ENCODE data around the gene CASP2.
"Not testable (repeated sequence)": the region's sequence is repeated elsewhere in the genome, so short reads cannot be mapped to it uniquely, and the experiment has no call there.

Gene CASP2

DNA sequence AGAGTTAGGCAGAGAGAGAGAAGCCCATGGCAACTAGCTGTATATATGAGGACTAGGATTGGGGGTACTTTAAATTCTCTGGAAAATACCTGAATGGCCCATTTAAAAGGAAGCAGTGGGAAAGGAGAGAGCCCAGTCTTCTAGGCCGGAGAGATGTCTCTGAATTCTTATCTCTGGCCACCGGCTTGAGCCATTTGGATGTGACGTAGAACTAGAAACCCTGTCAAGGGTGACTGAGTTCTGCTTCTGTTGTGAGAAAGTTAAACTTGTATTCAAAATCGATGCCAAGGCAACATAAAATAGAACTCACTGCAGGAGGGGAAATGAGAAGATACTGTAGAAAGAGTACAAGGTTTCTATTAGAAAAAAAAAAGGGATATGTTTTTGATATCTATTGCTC is 31.2 kb upstream of the CASP2 start:
- Mint-ChIP-seq H3K36me3 (peaks cover 11% of the 10 kb centered on the region), H3K4me1 (peaks cover 77% of the 10 kb centered on the region), H3K27ac (peak overlapping the region; percentile 72)

DNA sequence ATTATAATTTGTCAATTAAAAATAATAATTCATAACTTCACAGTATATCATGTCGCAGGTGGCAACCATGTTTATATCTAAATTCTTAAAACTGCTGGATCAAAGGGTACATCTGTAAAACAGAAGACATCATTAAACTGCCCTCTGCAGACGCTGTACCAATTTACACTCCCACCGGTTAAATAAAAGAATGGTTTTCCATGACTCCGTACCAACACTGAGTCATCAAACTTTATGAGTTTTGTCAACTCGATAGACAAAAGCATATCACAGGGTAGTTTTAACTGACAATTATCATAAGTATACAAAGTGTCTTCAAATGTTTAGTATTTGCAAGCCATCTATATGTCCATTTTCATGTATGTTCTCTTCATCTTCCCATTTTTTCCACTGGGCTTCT is 30.6 kb upstream of the CASP2 start:
- peaks cover 2% of the 10 kb centered on the region for H3K9me3 Mint-ChIP-seq
- no peak overlapping the region for H3K4me3 Mint-ChIP-seq
- peaks cover 8% of the 10 kb centered on the region for H3K36me3 Mint-ChIP-seq
- peak overlapping the region; percentile 65 for H3K27ac Mint-ChIP-seq
- peaks cover 76% of the 10 kb centered on the region for H3K4me1 Mint-ChIP-seq
- no peaks in the 10 kb centered on the region for H3K27me3 Mint-ChIP-seq

More for the DNA sequence above, 31.2 kb upstream of the CASP2 start:
- H3K27me3 Mint-ChIP-seq: no peaks in the 10 kb centered on the region
- H3K4me3 Mint-ChIP-seq: no peak overlapping the region
- H3K9me3 Mint-ChIP-seq: peaks cover 5% of the 10 kb centered on the region

DNA sequence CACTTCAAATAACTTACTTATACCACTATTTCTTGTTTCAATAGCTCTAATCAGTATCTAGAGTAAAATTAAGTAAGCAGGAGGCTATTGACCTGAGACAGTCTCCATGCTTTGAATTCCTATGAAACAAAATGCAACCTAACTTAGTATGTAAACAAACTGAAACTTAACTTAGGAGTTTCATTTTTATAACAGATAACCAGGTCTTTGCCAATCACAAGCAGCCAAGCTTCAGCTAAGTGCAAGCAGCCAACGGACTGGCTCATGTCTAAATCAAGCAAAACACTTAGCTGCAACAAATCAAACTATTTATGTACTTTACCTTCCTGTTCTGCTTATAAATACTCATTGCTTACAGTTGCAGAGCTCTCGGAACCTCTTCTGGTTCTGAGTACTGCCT is 29.3 kb upstream of the CASP2 start:
- H3K4me3 Mint-ChIP-seq: peak overlapping the region; percentile 85
- H3K4me1 Mint-ChIP-seq: peaks cover 68% of the 10 kb centered on the region
- H3K36me3 Mint-ChIP-seq: peaks cover 3% of the 10 kb centered on the region
- peak overlapping the region; percentile 97 for H3K27ac Mint-ChIP-seq
- H3K27me3 Mint-ChIP-seq: no peaks in the 10 kb centered on the region
- no peaks in the 10 kb centered on the region for H3K9me3 Mint-ChIP-seq

DNA sequence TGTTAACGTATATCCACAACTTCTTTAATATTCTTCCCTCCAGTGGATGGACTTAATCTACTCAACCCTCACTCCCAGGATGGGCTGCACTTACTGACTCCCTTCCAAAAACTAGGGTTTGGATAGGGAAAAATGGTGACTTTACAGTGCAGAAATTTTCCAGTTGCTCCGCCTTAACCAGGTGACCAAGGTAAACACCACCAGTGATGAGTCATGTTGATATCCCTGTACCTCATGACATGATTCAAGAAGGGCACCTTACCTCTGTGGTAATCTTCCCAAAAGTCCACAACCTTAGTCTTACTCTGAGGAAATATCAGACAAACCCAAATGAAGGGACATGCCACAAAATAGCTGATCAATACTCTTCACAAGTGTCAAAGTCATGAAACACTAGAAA is 28.4 kb upstream of the CASP2 start:
- H3K27me3 Mint-ChIP-seq: no peaks in the 10 kb centered on the region
- peak overlapping the region; percentile 12 for H3K4me3 Mint-ChIP-seq
- H3K27ac Mint-ChIP-seq: peak overlapping the region; percentile 80
- no peaks in the 10 kb centered on the region for H3K9me3 Mint-ChIP-seq
- H3K36me3 Mint-ChIP-seq: peaks cover 9% of the 10 kb centered on the region
- peaks cover 68% of the 10 kb centered on the region for H3K4me1 Mint-ChIP-seq

DNA sequence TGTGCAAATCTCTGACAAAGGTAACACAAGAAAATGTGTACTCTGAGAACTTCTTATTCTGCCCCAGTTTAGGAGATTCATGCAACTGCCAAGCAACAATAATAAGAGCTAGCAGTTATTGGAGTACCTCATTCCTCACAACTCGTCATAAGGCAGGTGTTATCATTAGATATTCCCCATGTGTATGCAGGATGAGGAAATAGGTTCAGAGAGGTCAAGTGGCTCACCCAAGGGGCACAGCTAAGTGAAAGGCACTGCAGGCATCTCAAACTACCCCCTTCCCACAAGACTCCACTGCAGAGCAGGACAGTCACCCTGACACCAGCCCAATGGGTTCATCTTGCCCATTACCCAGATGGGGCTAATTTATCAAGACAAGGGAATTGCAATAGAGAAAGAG is 26.2 kb upstream of the CASP2 start:
- Mint-ChIP-seq H3K36me3 (peaks cover 14% of the 10 kb centered on the region), H3K9me3 (no peaks in the 10 kb centered on the region), H3K4me1 (peaks cover 63% of the 10 kb centered on the region), H3K4me3 (peak overlapping the region; percentile 96), H3K27me3 (no peaks in the 10 kb centered on the region), H3K27ac (peak overlapping the region; percentile 95)

DNA sequence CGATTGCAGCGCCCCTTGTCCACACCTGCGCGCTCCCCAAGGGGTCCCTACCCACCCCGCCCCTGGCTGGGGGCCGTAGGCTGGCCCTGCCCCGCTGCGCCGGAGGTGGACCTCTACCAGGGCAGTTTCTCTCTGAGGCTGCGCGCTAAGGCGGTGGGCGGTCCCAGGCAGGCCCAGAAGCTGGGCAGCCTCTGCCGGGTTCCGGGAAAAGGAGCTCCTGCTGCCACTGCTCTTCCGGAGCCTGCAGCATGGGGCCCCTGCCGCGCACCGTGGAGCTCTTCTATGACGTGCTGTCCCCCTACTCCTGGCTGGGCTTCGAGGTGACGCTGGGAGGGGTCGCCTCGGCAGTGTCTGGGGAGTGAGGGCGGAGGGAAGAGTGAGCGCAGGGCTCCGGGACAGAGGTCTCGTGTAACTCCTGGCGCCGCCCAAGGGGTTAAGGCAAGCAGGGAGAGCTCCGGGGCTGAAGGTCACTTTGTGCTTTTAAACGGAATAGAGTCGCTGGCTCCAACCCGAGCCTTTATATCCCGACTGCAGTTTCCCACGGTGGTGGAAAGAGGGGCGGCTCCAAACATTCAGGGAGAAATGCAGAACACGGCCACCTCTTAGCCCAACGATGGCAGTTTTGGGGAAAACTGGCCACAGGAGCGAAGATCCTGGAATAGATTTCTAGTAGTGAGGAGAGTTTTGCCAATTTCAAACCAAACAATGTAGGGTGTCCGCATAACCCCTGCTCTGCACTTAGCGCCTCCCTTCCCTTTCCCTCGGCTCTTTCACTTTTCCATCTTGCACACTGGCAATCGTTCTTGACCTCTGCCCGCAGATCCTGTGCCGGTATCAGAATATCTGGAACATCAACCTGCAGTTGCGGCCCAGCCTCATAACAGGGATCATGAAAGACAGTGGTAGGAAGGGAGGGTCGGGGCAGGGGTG is 24.6 kb upstream of the CASP2 start, which contains the start of gene GSTK1:
TSS of gene GSTK1 (plus strand) at position 176 of the 930 bp plus-strand sequence. CDS start at position 249, 73 bp downstream.
- peak within 1 kb of the TSS; percentile 96 for H3K4me3 Mint-ChIP-seq
- peak within 1 kb of the TSS; percentile 98 for H3K27ac Mint-ChIP-seq
- peaks cover 56% of the 10 kb centered on the region for H3K4me1 Mint-ChIP-seq
- peaks cover 14% of the 10 kb centered on the region for H3K36me3 Mint-ChIP-seq
- H3K9me3 Mint-ChIP-seq: no peaks in the 10 kb centered on the region
- H3K27me3 Mint-ChIP-seq: no peaks in the 10 kb centered on the region

DNA sequence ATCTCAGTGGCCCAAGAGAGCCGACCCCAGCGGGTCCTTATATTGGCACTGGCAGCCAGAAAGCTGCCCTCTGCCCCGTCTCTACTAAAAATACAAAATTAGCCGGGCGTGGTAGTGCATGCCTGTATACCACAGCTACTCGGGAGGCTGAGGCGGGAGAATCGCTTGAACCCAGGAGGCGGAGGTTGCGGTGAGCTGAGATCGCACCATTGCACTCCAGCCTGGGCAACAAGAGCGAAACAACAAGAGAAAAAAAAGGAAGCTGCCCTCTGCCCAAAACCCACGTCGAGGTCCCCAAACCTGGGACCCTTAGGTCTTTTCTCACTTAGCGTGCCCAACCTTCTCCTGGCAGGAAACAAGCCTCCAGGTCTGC is 24.0 kb upstream of the CASP2 start:
- peak overlapping the region; percentile 96 for H3K4me3 Mint-ChIP-seq
- H3K9me3 Mint-ChIP-seq, H3K27me3 Mint-ChIP-seq: not testable (repeated sequence)
- peak overlapping the region; percentile 98 for H3K27ac Mint-ChIP-seq
- H3K36me3 Mint-ChIP-seq: peaks cover 19% of the 10 kb centered on the region
- peaks cover 54% of the 10 kb centered on the region for H3K4me1 Mint-ChIP-seq

DNA sequence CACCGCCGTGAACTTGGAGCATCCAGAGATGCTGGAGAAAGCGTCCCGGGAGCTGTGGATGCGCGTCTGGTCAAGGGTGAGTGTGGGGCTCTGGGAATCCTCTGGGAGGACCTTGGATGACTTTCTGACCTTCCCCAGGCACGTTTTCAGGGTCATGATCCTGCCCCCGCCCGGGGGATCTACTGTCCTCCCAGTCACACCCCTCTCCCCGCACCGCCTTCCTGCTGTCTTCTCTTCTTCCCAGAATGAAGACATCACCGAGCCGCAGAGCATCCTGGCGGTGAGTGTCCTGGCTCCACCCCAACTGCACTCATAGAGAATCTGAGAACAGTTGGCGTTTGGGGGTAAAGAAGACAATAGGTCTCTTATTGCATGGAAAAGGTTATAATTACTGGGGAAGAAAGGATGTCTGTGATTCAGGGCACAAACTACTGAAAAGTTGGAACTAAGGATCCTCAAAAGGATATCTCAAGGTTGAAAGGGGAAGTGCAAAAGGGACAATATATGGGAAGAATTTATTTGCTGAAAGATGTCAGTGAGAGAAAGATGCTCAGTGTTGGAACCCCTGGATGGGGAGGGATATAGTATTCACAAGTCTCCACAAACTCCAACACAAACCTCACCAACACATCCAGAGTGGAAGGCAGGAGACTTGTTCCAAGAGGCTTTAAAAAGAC is 23.0 kb upstream of the CASP2 start:
- peaks cover 23% of the 10 kb centered on the region for H3K36me3 Mint-ChIP-seq

DNA sequence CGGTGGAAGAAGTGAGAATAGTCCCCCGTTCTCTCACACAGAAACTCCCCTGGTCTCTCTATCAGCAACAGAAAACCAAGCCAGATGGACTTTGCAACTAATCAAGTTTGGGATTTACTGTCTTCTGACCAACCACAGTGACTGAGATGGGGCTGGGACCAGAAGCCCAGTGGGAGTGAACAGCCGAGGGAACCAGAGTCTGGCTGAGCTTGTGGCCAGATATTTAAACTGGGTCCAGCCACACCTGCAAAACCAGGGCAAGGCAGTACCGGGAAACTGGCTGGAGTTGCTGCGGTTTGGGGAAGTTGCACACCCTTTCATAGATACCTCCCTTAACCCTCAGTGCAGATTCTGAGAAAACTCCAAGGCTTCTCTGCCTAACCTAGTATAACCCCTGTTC is 18.9 kb upstream of the CASP2 start:
- Mint-ChIP-seq H3K27me3 (no peaks in the 10 kb centered on the region), H3K4me1 (peaks cover 48% of the 10 kb centered on the region), H3K4me3 (no peak overlapping the region), H3K9me3 (no peaks in the 10 kb centered on the region), H3K27ac (peak overlapping the region; percentile 72), H3K36me3 (peaks cover 24% of the 10 kb centered on the region)

More for the DNA sequence above, 23.0 kb upstream of the CASP2 start:
- peak overlapping the region; percentile 98 for H3K27ac Mint-ChIP-seq
- H3K4me1 Mint-ChIP-seq: peaks cover 48% of the 10 kb centered on the region
- peak overlapping the region; percentile 96 for H3K4me3 Mint-ChIP-seq
- no peaks in the 10 kb centered on the region for H3K9me3 Mint-ChIP-seq
- no peaks in the 10 kb centered on the region for H3K27me3 Mint-ChIP-seq

DNA sequence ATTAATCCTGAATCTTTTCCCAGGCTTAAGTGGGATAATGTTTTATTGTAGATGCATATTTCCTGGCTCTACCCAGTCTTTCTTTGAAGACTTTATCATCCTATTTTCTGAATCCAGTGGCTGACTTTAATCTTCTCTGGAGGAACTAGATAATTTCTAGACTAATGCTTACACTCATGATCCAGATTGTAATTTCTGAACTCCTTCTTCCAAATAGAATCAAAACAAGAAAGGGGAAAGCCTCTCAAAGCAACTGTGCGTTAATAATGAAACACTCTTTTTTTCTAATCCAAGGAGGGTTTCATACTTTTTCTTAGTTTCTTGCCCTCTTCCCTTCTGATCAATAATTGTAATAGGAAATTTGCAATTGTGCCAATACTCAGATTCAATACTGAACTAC is 16.9 kb upstream of the CASP2 start:
- H3K27ac Mint-ChIP-seq: peak overlapping the region; percentile 35

DNA sequence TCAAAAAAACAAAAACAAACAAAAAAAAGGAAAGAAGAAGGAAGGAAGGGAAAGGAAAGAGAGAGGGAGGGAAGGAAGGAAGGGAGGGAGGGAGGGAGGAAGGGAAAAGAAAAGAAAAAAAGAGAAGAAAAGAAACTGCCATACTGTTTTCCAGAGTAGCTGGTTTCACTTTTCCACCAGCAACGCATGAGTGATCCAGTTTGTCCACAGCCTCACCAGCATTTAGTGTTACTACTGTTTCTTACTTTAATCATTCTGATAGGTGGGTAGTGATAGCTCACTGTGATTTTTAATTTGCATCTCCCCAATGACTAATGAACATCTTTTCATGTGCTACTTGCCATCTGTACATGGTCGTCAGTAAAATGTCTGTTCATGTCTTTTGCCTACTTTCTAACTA is 15.3 kb upstream of the CASP2 start:
- H3K36me3 Mint-ChIP-seq: peaks cover 14% of the 10 kb centered on the region
- peaks cover 23% of the 10 kb centered on the region for H3K4me1 Mint-ChIP-seq
- H3K4me3 Mint-ChIP-seq: no peak overlapping the region
- no peaks in the 10 kb centered on the region for H3K27me3 Mint-ChIP-seq
- no peak overlapping the region for H3K27ac Mint-ChIP-seq
- H3K9me3 Mint-ChIP-seq: no peaks in the 10 kb centered on the region

More for the DNA sequence above, 16.9 kb upstream of the CASP2 start:
- H3K4me1 Mint-ChIP-seq: peaks cover 29% of the 10 kb centered on the region
- H3K36me3 Mint-ChIP-seq: peaks cover 14% of the 10 kb centered on the region
- H3K9me3 Mint-ChIP-seq: no peaks in the 10 kb centered on the region
- no peaks in the 10 kb centered on the region for H3K27me3 Mint-ChIP-seq
- no peak overlapping the region for H3K4me3 Mint-ChIP-seq

DNA sequence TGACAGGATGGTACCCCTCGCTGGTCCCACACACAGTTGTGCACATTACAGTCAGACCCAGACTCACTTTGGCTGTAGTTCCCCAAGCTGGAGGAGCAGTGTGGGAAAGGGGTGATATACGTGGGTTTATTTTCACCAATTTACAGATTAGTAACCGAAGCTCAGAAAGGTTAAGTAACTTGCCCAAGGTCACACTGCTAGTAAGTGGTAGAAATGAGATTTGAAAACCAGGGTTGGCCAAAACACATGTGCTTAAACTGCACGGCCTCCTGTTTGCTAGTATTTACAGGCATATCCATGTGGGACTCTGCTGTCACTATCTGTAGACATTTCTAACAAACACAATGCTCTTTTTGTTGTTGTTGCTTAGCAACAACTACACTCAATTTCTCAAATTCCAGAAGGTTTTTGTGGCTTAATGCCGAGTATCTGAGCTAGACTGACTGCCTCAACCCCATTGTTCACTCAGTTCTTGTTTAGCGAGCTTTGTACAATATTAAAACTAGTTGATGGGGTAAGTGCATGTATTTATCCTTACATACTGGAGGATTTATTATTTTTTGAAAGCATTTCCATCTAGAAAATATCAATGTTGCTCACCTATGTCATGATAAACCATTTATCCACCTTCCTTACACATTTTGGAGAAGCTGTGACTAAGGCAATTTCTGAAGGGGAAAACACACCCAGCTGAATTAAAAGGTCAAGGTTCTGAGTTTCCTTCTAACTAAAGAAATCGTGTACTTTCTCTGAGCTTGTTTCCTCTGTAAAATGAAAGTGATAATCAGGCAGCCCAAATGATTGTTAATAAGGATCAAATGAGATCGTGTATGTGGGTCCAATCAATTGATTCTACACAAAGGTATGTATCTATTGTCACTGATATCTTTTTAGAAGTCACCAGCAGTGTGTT is 8.7 kb upstream of the CASP2 start:
- H3K9me3 Mint-ChIP-seq: no peaks in the 10 kb centered on the region
- peak overlapping the region; percentile 96 for H3K27ac Mint-ChIP-seq
- H3K4me3 Mint-ChIP-seq: peak overlapping the region; percentile 80
- H3K27me3 Mint-ChIP-seq: no peaks in the 10 kb centered on the region
- peaks cover 42% of the 10 kb centered on the region for H3K4me1 Mint-ChIP-seq
- H3K36me3 Mint-ChIP-seq: no peaks in the 10 kb centered on the region

DNA sequence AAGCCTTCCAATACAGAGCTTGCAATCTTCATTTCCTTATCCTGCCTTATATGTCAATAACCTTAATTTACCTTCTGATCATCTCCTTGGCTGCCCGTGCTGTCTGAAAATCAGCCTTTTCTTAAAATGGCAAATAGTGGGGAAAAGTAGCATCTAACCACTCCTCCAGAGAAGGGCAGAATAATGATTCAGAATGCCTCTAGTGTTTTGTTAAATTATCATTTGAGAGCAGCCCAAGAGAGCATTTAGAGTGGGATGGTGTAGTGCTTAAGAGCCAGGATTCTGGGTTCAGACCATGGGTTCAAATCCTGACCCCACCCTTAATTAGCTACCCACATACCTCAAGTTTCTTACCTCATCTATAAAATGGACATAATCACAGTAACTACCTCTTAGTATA is 8.0 kb upstream of the CASP2 start:
- H3K27me3 Mint-ChIP-seq: no peaks in the 10 kb centered on the region
- no peaks in the 10 kb centered on the region for H3K36me3 Mint-ChIP-seq
- peak overlapping the region; percentile 80 for H3K4me3 Mint-ChIP-seq
- peak overlapping the region; percentile 96 for H3K27ac Mint-ChIP-seq
- peaks cover 46% of the 10 kb centered on the region for H3K4me1 Mint-ChIP-seq
- no peaks in the 10 kb centered on the region for H3K9me3 Mint-ChIP-seq

DNA sequence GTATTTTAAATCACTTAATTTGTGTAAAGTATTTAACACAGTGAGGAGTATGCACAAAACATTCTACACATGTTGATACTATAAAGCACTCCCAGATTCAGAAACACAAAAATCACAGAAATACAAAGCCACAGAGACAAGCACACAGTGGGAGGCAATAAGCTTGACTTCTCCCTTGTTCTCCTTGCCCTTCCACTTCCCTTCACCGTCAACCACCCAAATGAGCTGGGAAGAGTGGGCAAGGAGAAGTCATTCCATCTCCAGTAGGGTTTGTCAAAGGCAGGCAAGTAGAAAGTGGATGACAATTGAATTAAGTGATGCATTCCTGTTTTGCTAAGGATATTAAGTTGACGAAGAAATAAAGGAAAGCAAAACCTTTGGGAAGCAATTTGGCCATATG is 7.6 kb upstream of the CASP2 start:
- Mint-ChIP-seq H3K9me3 (no peaks in the 10 kb centered on the region), H3K27me3 (no peaks in the 10 kb centered on the region), H3K36me3 (no peaks in the 10 kb centered on the region), H3K27ac (peak overlapping the region; percentile 96), H3K4me1 (peaks cover 46% of the 10 kb centered on the region), H3K4me3 (peak overlapping the region; percentile 80)

DNA sequence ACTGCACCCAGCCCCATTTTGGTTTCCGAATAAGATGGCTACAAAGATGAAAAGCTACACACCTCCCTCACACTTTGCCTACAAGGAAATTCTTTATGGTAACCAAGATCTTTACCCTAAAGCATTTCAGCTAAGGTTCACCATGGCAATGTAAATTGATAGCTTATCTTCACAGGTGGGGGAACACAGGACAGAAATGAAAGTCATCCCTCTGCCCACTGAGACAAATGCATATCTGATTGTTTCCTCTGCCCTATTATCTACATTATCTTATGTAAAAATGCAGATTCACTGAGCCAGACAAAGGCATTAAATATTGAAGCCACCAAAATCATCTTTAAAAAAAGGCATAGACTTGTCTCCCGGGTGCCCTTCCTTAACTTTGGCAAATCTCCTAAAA is 6.6 kb upstream of the CASP2 start:
- no peak overlapping the region for H3K27ac Mint-ChIP-seq
- no peaks in the 10 kb centered on the region for H3K27me3 Mint-ChIP-seq
- H3K36me3 Mint-ChIP-seq: no peaks in the 10 kb centered on the region
- peak overlapping the region; percentile 30 for H3K4me3 Mint-ChIP-seq
- no peaks in the 10 kb centered on the region for H3K9me3 Mint-ChIP-seq
- peaks cover 46% of the 10 kb centered on the region for H3K4me1 Mint-ChIP-seq
